K562 (cell line): ENCODE results near the gene MEGF11. TPM values are rescaled to one million over a fixed set of nuclear protein-coding genes. Genes with fewer than 3 reads are reported as not detected.

ENCODE experiments used
- ATAC-seq: fragments of 200-7000 bp; cut with Tn5 transposase; 3 replicates; pipeline ENCODE4 v1.9.1; 2020; ENCODE audit warnings: moderate library complexity
- BruUV-seq: library from RNA; stranded (reverse); fragments of 400-500 nt; replicated peaks from 2 replicates; lab custom pipeline; 2021; lab: Mats Ljungman, UMichigan
- CTCF ChIA-PET: fragments of 300-600 bp; formaldehyde crosslinking; extraction: SDS; loops from one replicate; lab custom pipeline; 2021; ENCODE audit warnings: low intra/inter-chr PET ratio; lab: Yijun Ruan, JAX
- POLR2A ChIA-PET: fragments of 300-600, 350-650 bp; sonication (Branson Sonifier 250); formaldehyde crosslinking; extraction: SDS; loops from one replicate; lab custom pipeline; 2021; ENCODE audit warnings: antibody characterized with exemption, inconsistent platforms; lab: Yijun Ruan, JAX
- DNase-seq, 4 experiments: peaks; one replicate each; pipeline versions ENCODE4 v3.0.0 to v3.0.0-alpha.2; 2011 to 2018; ENCODE audit warnings: low spot score in 3 of 4, mixed read lengths in 3 of 4; ENCODE audit errors: extremely low read depth in 1 of 4
- FAIRE-seq: peaks from 2 replicates; lab custom pipeline; 2011; peaks lifted over from hg19 to GRCh38; lab: Jason Lieb, UNC
- H2AFZ ChIP-seq: 2 replicates; pipeline ENCODE4 v1.6.0; 2011; ENCODE audit warnings: low read depth, low read length, control low read depth, inconsistent platforms
- H3K27ac ChIP-seq: fragments of 200-600 bp; 3 replicates; pipeline ENCODE4 v1.8.0; 2011; ENCODE audit warnings: low read depth, mild to moderate bottlenecking, control low read depth, inconsistent platforms, low read length, moderate library complexity, mixed read lengths; ENCODE audit errors: extremely low read depth
- H3K27me3 ChIP-seq, 2 experiments: fragments of 300-600 bp in 1 of 2; 2 replicates in 1 of 2; 3 replicates in 1 of 2; pipeline versions ENCODE4 v1.6.0 to v1.8.0; 2011; ENCODE audit warnings: inconsistent platforms in 2 of 2, low read length in 2 of 2, mild to moderate bottlenecking in 1 of 2, mixed read lengths in 1 of 2, moderate library complexity in 1 of 2; ENCODE audit not compliant: control insufficient read depth in 2 of 2, insufficient read depth in 2 of 2
- H3K36me3 ChIP-seq: fragments of 300-600 bp; 3 replicates; pipeline ENCODE4 v1.8.0; 2011; ENCODE audit warnings: mild to moderate bottlenecking, low read length, inconsistent platforms; ENCODE audit not compliant: control insufficient read depth, insufficient read depth
- H3K4me1 ChIP-seq, 2 experiments: fragments of 200-600 bp in 1 of 2; replicated peaks in 1 of 2; 2 replicates in 1 of 2; 3 replicates in 1 of 2; pipeline versions ENCODE4 v1.5.1 to v1.8.0; 2011; ENCODE audit warnings: inconsistent platforms in 2 of 2, low read length in 2 of 2, mild to moderate bottlenecking in 1 of 2, mixed read lengths in 1 of 2, moderate library complexity in 1 of 2; ENCODE audit not compliant: control insufficient read depth in 2 of 2, insufficient read depth in 2 of 2
- H3K4me2 ChIP-seq: 2 replicates; pipeline ENCODE4 v1.6.1; 2011; ENCODE audit warnings: low read length, control low read depth, inconsistent platforms, mixed read lengths; ENCODE audit not compliant: insufficient read depth
- H3K4me3 ChIP-seq: fragments of 200-600 bp; sonication (generic), shearing (Covaris generic); 2 replicates; pipeline ENCODE4 v1.5.1; 2016; ENCODE audit warnings: control low read depth, inconsistent platforms
- H3K79me2 ChIP-seq: fragments of 200-600 bp; 3 replicates; pipeline ENCODE4 v1.8.0; 2011; ENCODE audit warnings: low read length, inconsistent platforms; ENCODE audit not compliant: control insufficient read depth, insufficient read depth
- H3K9ac ChIP-seq, 2 experiments: 2 replicates each; pipeline versions ENCODE4 v1.6.0 to v1.6.1; 2011; ENCODE audit warnings: low read depth in 2 of 2, low read length in 2 of 2, control low read depth in 1 of 2, inconsistent platforms in 1 of 2, mild to moderate bottlenecking in 1 of 2, mixed read lengths in 1 of 2; ENCODE audit not compliant: insufficient read depth in 1 of 2
- H3K9me1 ChIP-seq: one replicate; pipeline ENCODE4 v1.6.0; 2011; ENCODE audit warnings: inconsistent platforms, mild to moderate bottlenecking, low read length, moderate library complexity; ENCODE audit not compliant: control insufficient read depth, insufficient read depth
- H3K9me3 ChIP-seq: replicated peaks from 2 replicates; pipeline ENCODE4 v1.5.1; 2011; ENCODE audit warnings: low read depth, low read length, inconsistent platforms; ENCODE audit not compliant: control insufficient read depth, insufficient read depth
- H4K20me1 ChIP-seq: replicated peaks from 2 replicates; pipeline ENCODE4 v1.6.1; 2011; ENCODE audit warnings: low read length, inconsistent platforms, mixed read lengths; ENCODE audit not compliant: control insufficient read depth, insufficient read depth
- CTBP1 ChIP-seq: fragments of 450-650 bp; IDR thresholded peaks from 2 replicates; pipeline ENCODE4 v1.6.1; 2016; ENCODE audit warnings: borderline replicate concordance
- HCFC1 ChIP-seq: IDR thresholded peaks from 2 replicates; pipeline ENCODE4 v1.6.1; 2012; ENCODE audit warnings: low read depth, low read length, improper control_type of control experiment
- HLTF ChIP-seq: fragments of 450-650 bp; IDR thresholded peaks from 2 replicates; pipeline ENCODE4 v1.6.1; 2016
- MITF ChIP-seq: IDR thresholded peaks from 2 replicates; pipeline ENCODE4 v1.6.1; 2014; ENCODE audit warnings: antibody characterized with exemption
- RUNX1 ChIP-seq: sonication (generic); IDR thresholded peaks from 2 replicates; pipeline ENCODE4 v1.6.1; 2016; ENCODE audit warnings: antibody characterized with exemption, low read depth
- SETDB1 ChIP-seq: IDR thresholded peaks from one replicate; pipeline ENCODE4 v1.6.1; 2012; ENCODE audit warnings: low read length, control low read depth, inconsistent platforms
- YBX1 ChIP-seq: fragments of 450-650 bp; IDR thresholded peaks from 2 replicates; pipeline ENCODE4 v1.7.1; 2016; ENCODE audit warnings: mild to moderate bottlenecking
- ZFX ChIP-seq: sonication (generic); formaldehyde crosslinking; IDR thresholded peaks from 2 replicates; pipeline ENCODE4 v1.8.0; 2022; ENCODE audit warnings: mild to moderate bottlenecking, missing genetic modification reagents, moderate library complexity
- ZNF507 ChIP-seq: conservative IDR thresholded peaks from 2 replicates; pipeline ENCODE4 v1.6.1; 2017; ENCODE audit warnings: missing genetic modification characterization, missing compliant biosample characterization
- ZNF740 ChIP-seq, 3 experiments: fragments of 200-800 bp in 1 of 3; sonication (Bioruptor generic) in 1 of 3; sonication (generic) in 1 of 3; formaldehyde crosslinking in 1 of 3; IDR thresholded peaks; 2 replicates each; pipeline versions ENCODE4 v1.6.1 to v1.8.0; 2016 to 2022; ENCODE audit warnings: mild to moderate bottlenecking in 2 of 3, missing compliant biosample characterization in 2 of 3, missing genetic modification characterization in 2 of 3, missing genetic modification reagents in 1 of 3
- WGBS: fragments of 100-300 bp; shearing (Covaris generic); methylation state at CpG from one replicate; pipeline ENCODE4 v1.1.6; 2016; ENCODE audit warnings: low coverage, mixed read lengths; ENCODE audit not compliant: insufficient coverage; ENCODE audit errors: missing lambda C conversion rate; 5-methylcytosine and 5-hydroxymethylcytosine counted together
- in situ Hi-C: fragments of 300-500 bp; cut with MboI; formaldehyde crosslinking; loops from 4 replicates; pipeline ENCODE4 v1.15.0; 2018; ENCODE audit warnings: inconsistent platforms, mixed read lengths
- intact Hi-C: fragments of 100-400 bp; cut with micrococcal nuclease; formaldehyde crosslinking; loops from 2 replicates; pipeline ENCODE4 v1.14.2; 2022
- polyA plus RNA-seq, 8 experiments: library from polyadenylated mRNA; depleted of rRNA in 4 of 8; stranded (reverse) in 5 of 8; unstranded in 3 of 8; fragments of >200 nt; fragmentation: Nextera tagmentation in 2 of 8; fragmentation: Illumina TruSeq in 1 of 8; extraction: Ambion mirVana in 2 of 8; extraction: Trizol in 1 of 8; gene quantifications; 2 replicates each; pipeline versions ENCODE4 v1.2.1 to v1.2.3, GENCODE V29; 2011 to 2014; ENCODE audit warnings: inconsistent platforms in 1 of 8, missing spikeins in 1 of 8
- total RNA-seq, 7 experiments: library from RNA; depleted of rRNA in 6 of 7; stranded (reverse); fragments of >200 nt in 6 of 7; fragmentation: Illumina TruSeq in 2 of 7; extraction: Trizol in 2 of 7; gene quantifications; 2 replicates each; pipeline versions ENCODE4 v1.2.1 to v1.2.3, GENCODE V29; 2011 to 2021; ENCODE audit warnings: low replicate concordance in 1 of 7
- TF ChIP-seq, protein P1 (sequence below): fragments of 450-650 bp; formaldehyde crosslinking; IDR thresholded peaks from 2 replicates; pipeline ENCODE4 v1.4.0; 2020; ENCODE audit warnings: mild to moderate bottlenecking, mixed read lengths

The MEGF11 gene
- total and polyA plus RNA-seq, 9 of the 15 experiments (the other 6 are each of a cell fraction or from before 2014, with no cell fraction given) = 0.06 to 0.23 (median 0.20) TPM; not detected in 6

DNA sequence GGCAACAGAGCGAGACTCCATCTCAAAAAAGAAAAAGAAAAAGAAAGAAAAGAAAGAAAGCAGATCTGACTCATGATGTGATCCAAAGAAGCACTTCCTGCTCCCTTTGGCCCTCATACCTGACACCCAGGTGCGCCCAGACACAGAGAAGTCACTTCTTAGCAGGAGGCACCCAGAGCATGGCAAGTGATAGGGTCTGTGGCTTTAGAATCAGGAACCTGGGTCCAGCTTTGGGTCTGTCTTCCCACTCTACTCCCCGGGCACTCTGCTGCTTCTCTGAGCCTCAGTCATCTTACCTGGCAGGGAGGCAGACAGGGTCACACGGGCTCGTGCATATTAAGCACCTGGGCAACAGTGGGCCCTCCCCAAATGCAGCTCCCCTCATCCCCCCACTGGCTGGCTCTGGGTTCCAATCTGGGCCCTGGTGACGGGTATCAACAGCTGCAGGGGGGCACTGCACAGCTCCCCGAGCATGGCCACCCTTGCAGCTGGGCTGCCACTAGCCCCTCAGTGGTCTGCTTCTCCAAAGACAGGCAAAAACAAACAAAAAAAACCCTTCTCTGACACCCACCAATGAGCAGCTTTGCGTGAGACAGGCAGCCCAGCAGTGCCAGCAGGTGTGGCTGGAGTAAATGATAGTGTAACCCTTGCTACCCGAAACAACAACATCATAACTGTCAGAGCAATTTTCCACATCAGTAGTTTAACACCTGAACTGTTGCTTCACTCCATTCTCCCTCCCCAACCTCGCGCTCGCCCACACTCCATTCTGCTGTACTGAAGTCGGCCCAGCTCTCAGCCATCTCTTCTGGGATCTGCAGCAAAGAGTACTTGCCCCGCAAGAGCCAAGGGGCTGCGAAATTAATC is 99.8 kb downstream of the MEGF11 start:
- intact Hi-C loops (no loop called here), in situ Hi-C loops (no loop called here)
- peaks cover 11% of the 10 kb centered on the region for H4K20me1 ChIP-seq
- FAIRE-seq (no peak), DNase-seq (no peak), ATAC-seq (no peak)
- no peaks in the 10 kb centered on the region for H3K9me3 ChIP-seq
- H3K36me3 ChIP-seq = no peaks in the 10 kb centered on the region
- H3K4me1 ChIP-seq = no peaks in the 10 kb centered on the region; a peak in 1 of 5 replicates
- no peak overlapping the region for H3K4me3 ChIP-seq
- H3K27ac ChIP-seq = no peak overlapping the region
- no peak overlapping the region for H3K4me2 ChIP-seq
- POLR2A ChIA-PET = interaction anchor here (1.1 to 2.0 kb wide), 2 partner anchors 12 to 14 kb away, joined by 4 to 5 read pairs; no protein-coding TSS in a partner anchor
- BruUV-seq = no TSS peak
- peaks cover 3% of the 10 kb centered on the region for H3K9me1 ChIP-seq
- H2AFZ ChIP-seq = no peak overlapping the region
- CTCF ChIA-PET = no interaction called here
- H3K9ac ChIP-seq = no peak overlapping the region
- peaks cover 32 to 71% of the 10 kb centered on the region in 2 experiments for H3K27me3 ChIP-seq
- WGBS = 1% methylated on average over 14 of the region's 15 CpGs
- no peaks in the 10 kb centered on the region for H3K79me2 ChIP-seq
- no peak for TF ChIP-seq SETDB1
- TF ChIP-seq RUNX1 = no peak
- no peak for TF ChIP-seq ZFX
- TF ChIP-seq CTBP1 = no peak
- TF ChIP-seq ZNF740 (CRISPR knock-in tag; IDR thresholded peaks at IDR 0.05) = no peak
- TF ChIP-seq ZNF740 (tag; IDR thresholded peaks at IDR 0.05) = no peak
- TF ChIP-seq ZNF507 = no peak
- TF ChIP-seq, protein P1, sequence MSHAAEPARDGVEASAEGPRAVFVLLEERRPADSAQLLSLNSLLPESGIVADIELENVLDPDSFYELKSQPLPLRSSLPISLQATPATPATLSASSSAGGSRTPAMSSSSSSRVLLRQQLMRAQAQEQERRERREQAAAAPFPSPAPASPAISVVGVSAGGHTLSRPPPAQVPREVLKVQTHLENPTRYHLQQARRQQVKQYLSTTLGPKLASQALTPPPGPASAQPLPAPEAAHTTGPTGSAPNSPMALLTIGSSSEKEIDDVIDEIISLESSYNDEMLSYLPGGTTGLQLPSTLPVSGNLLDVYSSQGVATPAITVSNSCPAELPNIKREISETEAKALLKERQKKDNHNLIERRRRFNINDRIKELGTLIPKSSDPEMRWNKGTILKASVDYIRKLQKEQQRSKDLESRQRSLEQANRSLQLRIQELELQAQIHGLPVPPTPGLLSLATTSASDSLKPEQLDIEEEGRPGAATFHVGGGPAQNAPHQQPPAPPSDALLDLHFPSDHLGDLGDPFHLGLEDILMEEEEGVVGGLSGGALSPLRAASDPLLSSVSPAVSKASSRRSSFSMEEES (CRISPR knock-in tag) = no peak
- no peak for TF ChIP-seq YBX1
- no peak for TF ChIP-seq HLTF
- no peak for TF ChIP-seq HCFC1
- no peak for TF ChIP-seq MITF
